DOHH2 (cell line): ENCODE data around the gene SLC25A14.

Source experiments
- H3F3A ChIP-seq: fragments of 200-600 bp; sonication (generic), shearing (Covaris generic); 2 replicates; pipeline ENCODE4 v1.6.0; 2016; ENCODE audit warnings: antibody characterized with exemption, mild to moderate bottlenecking; ENCODE audit not compliant: control insufficient read depth, insufficient read depth
- H3K27ac ChIP-seq: fragments of 200-600 bp; sonication (generic); 2 replicates; pipeline ENCODE4 v1.5.1; 2014; ENCODE audit warnings: low read depth, mild to moderate bottlenecking, low read length, moderate library complexity
- H3K27me3 ChIP-seq: fragments of 200-600 bp; sonication (generic); 2 replicates; pipeline ENCODE4 v1.6.1; 2014; ENCODE audit warnings: mild to moderate bottlenecking, low read length, mixed read lengths; ENCODE audit not compliant: control insufficient read depth
- H3K36me3 ChIP-seq: fragments of 200-600 bp; sonication (generic); 2 replicates; pipeline ENCODE4 v1.6.1; 2014; ENCODE audit warnings: mild to moderate bottlenecking, low read length, moderate library complexity, mixed read lengths; ENCODE audit not compliant: control insufficient read depth
- H3K4me1 ChIP-seq: fragments of 200-600 bp; sonication (generic); 2 replicates; pipeline ENCODE4 v1.6.1; 2014; ENCODE audit warnings: mild to moderate bottlenecking, low read length, mixed read lengths; ENCODE audit not compliant: control insufficient read depth
- H3K4me2 ChIP-seq: fragments of 200-600 bp; sonication (generic); 2 replicates; pipeline ENCODE4 v1.6.0; 2014; ENCODE audit warnings: mild to moderate bottlenecking, low read length, moderate library complexity
- H3K4me3 ChIP-seq: fragments of 200-600 bp; sonication (generic); 2 replicates; pipeline ENCODE4 v1.5.1; 2014; ENCODE audit warnings: mild to moderate bottlenecking, low read length, mixed read lengths
- H3K79me2 ChIP-seq: fragments of 200-600 bp; sonication (generic); 2 replicates; pipeline ENCODE4 v1.6.1; 2014; ENCODE audit warnings: mild to moderate bottlenecking, low read length, mixed read lengths; ENCODE audit not compliant: control insufficient read depth
- H3K9me2 ChIP-seq: fragments of 200-600 bp; sonication (generic); replicated peaks from 2 replicates; pipeline ENCODE4 v1.6.1; 2014; ENCODE audit warnings: mild to moderate bottlenecking, low read length, mixed read lengths; ENCODE audit not compliant: control insufficient read depth
- H3K9me3 ChIP-seq: fragments of 200-600 bp; sonication (generic); 2 replicates; pipeline ENCODE4 v1.6.1; 2014; ENCODE audit warnings: antibody characterized with exemption, low read length, mixed read lengths; ENCODE audit not compliant: control insufficient read depth, insufficient read depth
- H4K20me1 ChIP-seq: fragments of 200-600 bp; sonication (generic); 2 replicates; pipeline ENCODE4 v1.6.0; 2014; ENCODE audit warnings: low read depth, mild to moderate bottlenecking, antibody characterized with exemption, low read length, moderate library complexity; ENCODE audit not compliant: control insufficient read depth, insufficient read depth
- CTCF ChIP-seq: fragments of 200-600 bp; sonication (generic); IDR thresholded peaks from one replicate; pipeline ENCODE4 v1.5.1; 2014; ENCODE audit warnings: antibody characterized with exemption, mild to moderate bottlenecking, low read depth, low read length; ENCODE audit not compliant: poor library complexity, severe bottlenecking
- EZH2phosphoT487 ChIP-seq: fragments of 200-600 bp; sonication (generic); IDR thresholded peaks from 2 replicates; pipeline ENCODE4 v1.6.1; 2017; ENCODE audit warnings: borderline replicate concordance, mild to moderate bottlenecking, antibody characterized with exemption, low read length, moderate library complexity, mixed read lengths

SLC25A14 gene

GRCh38 chrX:130376077-130376476 lies 36.4 kb downstream of the SLC25A14 start:
- Histone ChIP-seq H4K20me1 (no peaks in the 10 kb centered on the region), H3K27ac (no peak overlapping the region), H3K4me2 (no peak overlapping the region), H3K79me2 (no peaks in the 10 kb centered on the region), H3K4me3 (no peak overlapping the region), H3K27me3 (no peaks in the 10 kb centered on the region), H3K9me3 (no peaks in the 10 kb centered on the region), H3F3A (no peaks in the 10 kb centered on the region), H3K36me3 (no peaks in the 10 kb centered on the region), H3K9me2 (no peaks in the 10 kb centered on the region), H3K4me1 (no peaks in the 10 kb centered on the region)
- TF ChIP-seq CTCF (no peak), EZH2phosphoT487 (no peak)

GRCh38 chrX:130378024-130378669 lies 38.4 kb downstream of the SLC25A14 start:
- no peaks in the 10 kb centered on the region for H3K9me2 ChIP-seq
- H3K27me3 ChIP-seq, result no peaks in the 10 kb centered on the region
- no peaks in the 10 kb centered on the region for H3K4me1 ChIP-seq
- no peak overlapping the region for H3K27ac ChIP-seq
- no peaks in the 10 kb centered on the region for H4K20me1 ChIP-seq
- no peaks in the 10 kb centered on the region for H3K9me3 ChIP-seq
- H3K79me2 ChIP-seq, result no peaks in the 10 kb centered on the region
- no peaks in the 10 kb centered on the region for H3K36me3 ChIP-seq
- no peaks in the 10 kb centered on the region for H3F3A ChIP-seq
- no peak for TF ChIP-seq CTCF
- no peak for TF ChIP-seq EZH2phosphoT487
- H3K4me2 ChIP-seq, result no peak overlapping the region
- H3K4me3 ChIP-seq, result no peak overlapping the region

- Histone ChIP-seq H3K9me3 (no peaks in the 10 kb centered on the region), H3K9me2 (no peaks in the 10 kb centered on the region), H3K27ac (no peak within 1 kb of the TSS), H3K36me3 (no peaks in the 10 kb centered on the region), H3F3A (no peaks in the 10 kb centered on the region), H3K4me2 (no peak within 1 kb of the TSS), H3K27me3 (no peaks in the 10 kb centered on the region), H4K20me1 (no peaks in the 10 kb centered on the region), H3K4me1 (no peaks in the 10 kb centered on the region), H3K4me3 (no peak within 1 kb of the TSS), H3K79me2 (no peaks in the 10 kb centered on the region)
- TF ChIP-seq EZH2phosphoT487, result no peak
- no peak for TF ChIP-seq CTCF
These were observed 45.8 kb downstream of the SLC25A14 start, which contains the start of gene GPR119 for GRCh38 chrX:130385520-130385919. TSS of gene GPR119 (minus strand) at chrX:130385674. CDS start at chrX:130385447, 227 bp downstream.
